ENCODE measurements around the gene PRLR. TPM values are rescaled to one million over a fixed set of nuclear protein-coding genes. Genes with fewer than 3 reads are reported as not detected.

PRLR gene
- total RNA-seq: not detected in 2 replicates

GRCh38 chr5:35230038-35230611 lies at the start of gene PRLR:
Gene PRLR (minus strand): TSS chr5:35230487. CDS start chr5:35089620, 140,867 bp downstream.

GRCh38 chr5:35047785-35048404 lies 182.4 kb downstream of the PRLR start, which contains the start of gene AGXT2:
Gene AGXT2 (minus strand): TSS chr5:35047949. CDS start chr5:35047892, 57 bp downstream.

Other genes starting within 250 kb of the PRLR start
- gene AGXT2, start 182.5 kb downstream of the PRLR start, total RNA-seq: not detected in 2 replicates